ENCODE results near the gene ANO7. TPM values are rescaled to one million over a fixed set of nuclear protein-coding genes. Genes with fewer than 3 reads are reported as not detected.

ANO7 gene
- total RNA-seq, 3 donors from 2014 or later: 0.60 to 0.76 (median 0.63) TPM

- H3K36me3 Mint-ChIP-seq (ENCODE audit: insufficient read depth): peaks cover 45% of the 10 kb centered on the region
- H3K27me3 Mint-ChIP-seq (ENCODE audit: low read depth): no peaks in the 10 kb centered on the region
- H3K4me1 Mint-ChIP-seq (ENCODE audit: low read depth): peaks cover 5% of the 10 kb centered on the region
- ATAC-seq (no peak), DNase-seq (no peak)
- no peaks in the 10 kb centered on the region for H3K9me3 Mint-ChIP-seq
- H3K4me3 Mint-ChIP-seq: no peak overlapping the region
Measured at GRCh38 chr2:241228860-241229516, 40.5 kb downstream of the ANO7 start.

GRCh38 chr2:241229563-241230401 is 41.3 kb downstream of the ANO7 start:
- Mint-ChIP-seq H3K36me3 (ENCODE audit: insufficient read depth) (peaks cover 49% of the 10 kb centered on the region), H3K4me3 (no peak overlapping the region), H3K4me1 (ENCODE audit: low read depth) (peaks cover under 1% of the 10 kb centered on the region), H3K9me3 (no peaks in the 10 kb centered on the region), H3K27me3 (ENCODE audit: low read depth) (no peaks in the 10 kb centered on the region)
- DNase-seq: no peak
- ATAC-seq: no peak

- Mint-ChIP-seq H3K36me3 (ENCODE audit: insufficient read depth) (peaks cover 55% of the 10 kb centered on the region), H3K9me3 (no peaks in the 10 kb centered on the region)
- ATAC-seq: no peak
Measured at GRCh38 chr2:241230435-241230834, 42.0 kb downstream of the ANO7 start.

GRCh38 chr2:241232736-241233575 is 44.5 kb downstream of the ANO7 start:
- no peak for ATAC-seq
- H3K4me1 Mint-ChIP-seq (ENCODE audit: low read depth): no peaks in the 10 kb centered on the region

More at GRCh38 chr2:241230435-241230834, 42.0 kb downstream of the ANO7 start:
- Mint-ChIP-seq H3K4me1 (ENCODE audit: low read depth) (no peaks in the 10 kb centered on the region), H3K4me3 (no peak overlapping the region), H3K27me3 (ENCODE audit: low read depth) (no peaks in the 10 kb centered on the region)
- no peak for DNase-seq

GRCh38 chr2:241234066-241234790 is 45.8 kb downstream of the ANO7 start:
- no peak overlapping the region for H3K4me3 Mint-ChIP-seq
- no peaks in the 10 kb centered on the region for H3K27me3 Mint-ChIP-seq (ENCODE audit: low read depth)
- H3K36me3 Mint-ChIP-seq (ENCODE audit: insufficient read depth): peaks cover 74% of the 10 kb centered on the region
- DNase-seq (no peak), ATAC-seq (no peak)
- H3K9me3 Mint-ChIP-seq: no peaks in the 10 kb centered on the region
- no peaks in the 10 kb centered on the region for H3K4me1 Mint-ChIP-seq (ENCODE audit: low read depth)

More at GRCh38 chr2:241232736-241233575, 44.5 kb downstream of the ANO7 start:
- Mint-ChIP-seq H3K4me3 (no peak overlapping the region), H3K36me3 (ENCODE audit: insufficient read depth) (peaks cover 68% of the 10 kb centered on the region), H3K9me3 (no peaks in the 10 kb centered on the region), H3K27me3 (ENCODE audit: low read depth) (no peaks in the 10 kb centered on the region)
- no peak for DNase-seq

GRCh38 chr2:241234962-241235740 is 46.7 kb downstream of the ANO7 start:
- DNase-seq (no peak), ATAC-seq (no peak)
- no peaks in the 10 kb centered on the region for H3K4me1 Mint-ChIP-seq (ENCODE audit: low read depth)
- H3K9me3 Mint-ChIP-seq: no peaks in the 10 kb centered on the region
- peaks cover 78% of the 10 kb centered on the region for H3K36me3 Mint-ChIP-seq (ENCODE audit: insufficient read depth)
- H3K27me3 Mint-ChIP-seq (ENCODE audit: low read depth): no peaks in the 10 kb centered on the region
- no peak overlapping the region for H3K4me3 Mint-ChIP-seq

- H3K27me3 Mint-ChIP-seq (ENCODE audit: low read depth): no peaks in the 10 kb centered on the region
- H3K36me3 Mint-ChIP-seq (ENCODE audit: insufficient read depth): peaks cover 79% of the 10 kb centered on the region
- no peak for DNase-seq
- ATAC-seq: no peak
- H3K9me3 Mint-ChIP-seq: no peaks in the 10 kb centered on the region
- H3K4me1 Mint-ChIP-seq (ENCODE audit: low read depth): no peaks in the 10 kb centered on the region
- no peak overlapping the region for H3K4me3 Mint-ChIP-seq
Measured at GRCh38 chr2:241235859-241236593, 47.5 kb downstream of the ANO7 start.

GRCh38 chr2:241237047-241237446 is 48.6 kb downstream of the ANO7 start:
- no peaks in the 10 kb centered on the region for H3K9me3 Mint-ChIP-seq
- DNase-seq: no peak
- peaks cover 77% of the 10 kb centered on the region for H3K36me3 Mint-ChIP-seq (ENCODE audit: insufficient read depth)
- ATAC-seq: no peak
- no peaks in the 10 kb centered on the region for H3K4me1 Mint-ChIP-seq (ENCODE audit: low read depth)
- H3K4me3 Mint-ChIP-seq: no peak overlapping the region
- no peaks in the 10 kb centered on the region for H3K27me3 Mint-ChIP-seq (ENCODE audit: low read depth)

- Mint-ChIP-seq H3K36me3 (ENCODE audit: insufficient read depth) (peaks cover 81% of the 10 kb centered on the region), H3K4me3 (no peak overlapping the region), H3K27me3 (ENCODE audit: low read depth) (no peaks in the 10 kb centered on the region), H3K4me1 (ENCODE audit: low read depth) (no peaks in the 10 kb centered on the region), H3K9me3 (no peaks in the 10 kb centered on the region)
- ATAC-seq (no peak), DNase-seq (no peak)
Measured at GRCh38 chr2:241237949-241238371, 49.5 kb downstream of the ANO7 start.

- Mint-ChIP-seq H3K27me3 (ENCODE audit: low read depth) (no peaks in the 10 kb centered on the region), H3K4me1 (ENCODE audit: low read depth) (no peaks in the 10 kb centered on the region), H3K36me3 (ENCODE audit: insufficient read depth) (peaks cover 78% of the 10 kb centered on the region), H3K4me3 (no peak overlapping the region), H3K9me3 (no peaks in the 10 kb centered on the region)
- no peak for ATAC-seq
- no peak for DNase-seq
Measured at GRCh38 chr2:241238693-241239198, 50.3 kb downstream of the ANO7 start.

- no peak for DNase-seq
- H3K4me3 Mint-ChIP-seq: no peak overlapping the region
- no peaks in the 10 kb centered on the region for H3K9me3 Mint-ChIP-seq
- H3K27me3 Mint-ChIP-seq (ENCODE audit: low read depth): no peaks in the 10 kb centered on the region
- no peaks in the 10 kb centered on the region for H3K4me1 Mint-ChIP-seq (ENCODE audit: low read depth)
- no peak for ATAC-seq
- H3K36me3 Mint-ChIP-seq (ENCODE audit: insufficient read depth): peaks cover 82% of the 10 kb centered on the region
Measured at GRCh38 chr2:241239552-241240202, 51.2 kb downstream of the ANO7 start.

GRCh38 chr2:241240320-241241004 is 52.0 kb downstream of the ANO7 start:
- Mint-ChIP-seq H3K4me3 (no peak overlapping the region), H3K27me3 (ENCODE audit: low read depth) (no peaks in the 10 kb centered on the region), H3K36me3 (ENCODE audit: insufficient read depth) (peaks cover 75% of the 10 kb centered on the region), H3K9me3 (no peaks in the 10 kb centered on the region), H3K4me1 (ENCODE audit: low read depth) (no peaks in the 10 kb centered on the region)
- DNase-seq (no peak), ATAC-seq (no peak)
